ENCODE results near the gene NMNAT3. TPM values are rescaled to one million over a fixed set of nuclear protein-coding genes. Genes with fewer than 3 reads are reported as not detected.

NMNAT3 gene
- total and polyA plus RNA-seq, 4 donors: 1.9 to 19.7 (median 2.9) TPM

Small RNA genes within 50 kb of the gene (small RNA-seq; reads per million reads assigned to genes)
- not detected for gene RN7SL724P

Other genes starting within 250 kb of the NMNAT3 start
- gene RBP2, start 201.5 kb downstream of the NMNAT3 start, total RNA-seq: under 1 TPM in 1 of 2 donors, not detected in 1; 0.79 TPM
- not detected for gene RBP2, start 201.5 kb downstream of the NMNAT3 start, polyA plus RNA-seq
- gene RBP1, start 138.2 kb downstream of the NMNAT3 start, total RNA-seq: 10 to 100 TPM; 32.9 to 34.0 TPM
- gene RBP1, start 138.2 kb downstream of the NMNAT3 start, polyA plus RNA-seq: 10 to 100 TPM; 49.5 to 85.8 TPM